ENCODE results near the gene LIMS2.

LIMS2 gene

DNA sequence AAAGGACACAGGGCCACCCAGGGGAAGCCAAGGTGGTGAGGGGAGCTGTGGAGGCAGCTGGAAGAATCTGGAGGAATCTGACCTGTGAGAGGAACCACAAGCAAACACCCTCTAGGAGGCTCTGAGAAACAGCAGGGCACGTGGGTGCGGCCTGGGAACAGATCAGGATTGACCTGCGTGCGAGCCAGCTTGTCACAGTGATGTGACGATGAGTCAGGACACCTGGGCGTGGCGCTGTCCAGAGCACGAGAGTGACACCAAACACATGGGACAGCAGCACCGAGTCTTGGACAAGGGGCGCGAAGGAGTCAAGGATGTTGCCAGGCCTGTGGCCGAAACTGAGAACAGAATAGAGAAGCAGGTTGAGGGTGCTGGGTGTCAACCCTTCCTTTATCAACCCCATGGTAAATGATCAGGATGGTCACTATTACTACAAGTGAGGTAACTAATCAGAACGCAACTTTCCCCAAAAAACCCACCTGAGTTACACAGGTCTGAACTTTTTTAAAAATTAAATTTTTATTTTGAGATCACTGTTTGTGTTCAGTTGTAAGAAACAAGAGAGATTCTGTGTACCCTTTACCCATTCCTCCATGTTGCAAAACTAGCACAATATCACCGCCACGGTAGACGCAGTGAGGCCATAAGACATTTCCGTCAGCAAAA is 25.3 kb upstream of the LIMS2 start:
- peaks cover 7% of the 10 kb centered on the region for H3K27me3 ChIP-seq (ENCODE audit: insufficient read depth, insufficient read length)

GRCh38 chr2:127698553-127699355 is 23.4 kb upstream of the LIMS2 start:
- Histone ChIP-seq H3K4me1 (ENCODE audit: insufficient read depth, insufficient read length) (peaks cover 4% of the 10 kb centered on the region), H3K4me3 (ENCODE audit: insufficient read length, low read depth) (no peak overlapping the region), H3K9ac (ENCODE audit: insufficient read length, low read depth) (no peak overlapping the region), H3K9me3 (ENCODE audit: insufficient read depth, low read length) (no peaks in the 10 kb centered on the region), H3K36me3 (ENCODE audit: insufficient read depth, insufficient read length, low read length) (peaks cover 10% of the 10 kb centered on the region), H3K27me3 (ENCODE audit: insufficient read depth, insufficient read length) (peaks cover 9% of the 10 kb centered on the region)
- DNase-seq (ENCODE audit: low read depth, low spot score), result no peak
- no peak for TF ChIP-seq SUZ12 (IDR thresholded peaks at IDR 0.05; ENCODE audit: extremely low read depth, insufficient read depth, insufficient read length)
- no peak for TF ChIP-seq ZNF274 (IDR thresholded peaks at IDR 0.05; ENCODE audit: low read depth, low read length)
- no peak for TF ChIP-seq YY1 (IDR thresholded peaks at IDR 0.05; ENCODE audit: insufficient read depth, insufficient read length)

More for the DNA sequence above, 25.3 kb upstream of the LIMS2 start:
- TF ChIP-seq YY1 (IDR thresholded peaks at IDR 0.05; ENCODE audit: insufficient read depth, insufficient read length) (no peak), ZNF274 (IDR thresholded peaks at IDR 0.05; ENCODE audit: low read depth, low read length) (no peak), SUZ12 (IDR thresholded peaks at IDR 0.05; ENCODE audit: extremely low read depth, insufficient read depth, insufficient read length) (no peak)
- peak overlapping the region; percentile 94 for H3K9ac ChIP-seq (ENCODE audit: insufficient read length, low read depth)
- no peaks in the 10 kb centered on the region for H3K9me3 ChIP-seq (ENCODE audit: insufficient read depth, low read length)
- H3K36me3 ChIP-seq (ENCODE audit: insufficient read depth, insufficient read length, low read length), result peaks cover 29% of the 10 kb centered on the region
- H3K4me1 ChIP-seq (ENCODE audit: insufficient read depth, insufficient read length), result peaks cover 4% of the 10 kb centered on the region
- peak; percentile 67 for DNase-seq (ENCODE audit: low read depth, low spot score)
- peak overlapping the region; percentile 82 for H3K4me3 ChIP-seq (ENCODE audit: insufficient read length, low read depth)

GRCh38 chr2:127697482-127698180 is 22.3 kb upstream of the LIMS2 start:
- peaks cover under 1% of the 10 kb centered on the region for H3K36me3 ChIP-seq (ENCODE audit: insufficient read depth, insufficient read length, low read length)
- no peak for DNase-seq (ENCODE audit: low read depth, low spot score)
- H3K9me3 ChIP-seq (ENCODE audit: insufficient read depth, low read length), result no peaks in the 10 kb centered on the region
- peaks cover 9% of the 10 kb centered on the region for H3K27me3 ChIP-seq (ENCODE audit: insufficient read depth, insufficient read length)
- no peaks in the 10 kb centered on the region for H3K4me1 ChIP-seq (ENCODE audit: insufficient read depth, insufficient read length)
- no peak overlapping the region for H3K9ac ChIP-seq (ENCODE audit: insufficient read length, low read depth)
- no peak overlapping the region for H3K4me3 ChIP-seq (ENCODE audit: insufficient read length, low read depth)
- TF ChIP-seq ZNF274 (IDR thresholded peaks at IDR 0.05; ENCODE audit: low read depth, low read length), result no peak
- TF ChIP-seq SUZ12 (IDR thresholded peaks at IDR 0.05; ENCODE audit: extremely low read depth, insufficient read depth, insufficient read length), result no peak
- TF ChIP-seq YY1 (IDR thresholded peaks at IDR 0.05; ENCODE audit: insufficient read depth, insufficient read length), result no peak

DNA sequence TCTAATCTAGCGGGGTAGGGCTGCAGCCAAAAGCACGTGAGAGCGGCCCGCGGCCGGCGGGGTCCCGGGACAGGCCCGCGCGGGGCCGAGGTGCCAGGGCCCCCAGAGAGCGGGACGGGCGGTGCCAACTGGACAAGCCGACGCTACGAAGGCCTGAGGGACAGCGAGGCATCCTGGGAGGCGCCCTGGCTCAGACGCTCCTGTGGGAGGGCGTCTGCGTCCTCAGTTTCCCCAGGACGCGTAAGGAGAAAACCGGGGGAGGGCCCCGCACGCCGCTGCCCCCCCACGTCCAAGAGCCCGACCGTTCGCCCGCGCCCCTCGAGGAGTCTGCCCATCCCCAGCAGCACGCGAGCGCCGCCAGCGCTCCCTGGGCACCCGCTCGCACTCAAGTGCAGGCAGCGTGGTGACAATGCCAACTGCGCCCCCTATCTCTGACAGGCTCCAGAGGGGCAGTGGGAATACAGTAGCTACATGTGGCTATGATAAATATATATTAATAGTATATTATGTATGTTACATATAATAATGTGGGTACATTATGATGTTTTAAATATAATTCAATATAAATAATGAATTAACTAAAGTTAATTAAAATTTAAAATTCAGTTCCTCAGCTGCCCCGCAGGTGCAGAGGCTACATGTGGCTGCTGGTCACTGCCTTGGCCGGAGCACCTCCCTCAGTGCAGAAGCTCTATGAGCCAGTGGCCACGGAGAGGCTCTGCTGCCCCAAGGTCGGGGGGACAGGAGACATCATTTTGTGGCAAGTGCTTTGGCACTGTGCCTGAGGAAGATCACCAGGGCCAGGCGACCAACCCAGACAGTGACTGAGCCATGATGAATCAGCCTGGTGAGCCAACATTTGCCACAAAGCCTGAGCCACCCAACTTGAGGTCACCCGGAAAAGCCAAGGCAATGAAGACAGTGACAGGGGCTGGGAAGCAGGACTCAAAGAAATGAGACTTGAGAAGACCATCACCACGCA is 20.5 kb upstream of the LIMS2 start:
- Histone ChIP-seq H3K9me3 (ENCODE audit: insufficient read depth, low read length) (peaks cover 14% of the 10 kb centered on the region), H3K4me3 (ENCODE audit: insufficient read length, low read depth) (no peak overlapping the region), H3K9ac (ENCODE audit: insufficient read length, low read depth) (no peak overlapping the region), H3K27me3 (ENCODE audit: insufficient read depth, insufficient read length) (peaks cover 9% of the 10 kb centered on the region), H3K36me3 (ENCODE audit: insufficient read depth, insufficient read length, low read length) (no peaks in the 10 kb centered on the region), H3K4me1 (ENCODE audit: insufficient read depth, insufficient read length) (no peaks in the 10 kb centered on the region)
- no peak for TF ChIP-seq ZNF274 (IDR thresholded peaks at IDR 0.05; ENCODE audit: low read depth, low read length)
- TF ChIP-seq YY1 (IDR thresholded peaks at IDR 0.05; ENCODE audit: insufficient read depth, insufficient read length), result no peak
- no peak for TF ChIP-seq SUZ12 (IDR thresholded peaks at IDR 0.05; ENCODE audit: extremely low read depth, insufficient read depth, insufficient read length)
- DNase-seq (ENCODE audit: low read depth, low spot score), result no peak

DNA sequence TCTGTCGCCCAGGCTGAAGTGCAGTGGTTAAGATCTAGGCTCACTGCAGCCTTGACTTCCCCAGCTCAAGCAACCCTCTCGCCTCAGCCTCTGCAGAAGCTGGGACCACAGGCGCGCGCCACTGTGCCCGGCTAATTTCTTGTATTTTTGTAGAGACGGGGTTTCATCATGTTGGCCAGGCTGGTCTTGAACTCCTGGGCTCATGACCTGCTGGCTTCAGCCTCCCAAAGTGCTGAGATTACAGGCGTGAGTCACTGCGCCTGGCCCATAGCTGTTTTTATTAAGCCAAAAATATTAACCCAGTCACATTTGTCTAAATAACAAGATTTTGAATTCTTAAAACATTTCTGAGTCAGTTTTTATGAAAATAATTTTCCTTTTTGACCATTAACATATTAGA is 19.7 kb upstream of the LIMS2 start:
- Histone ChIP-seq H3K9ac (ENCODE audit: insufficient read length, low read depth) (no peak overlapping the region), H3K36me3 (ENCODE audit: insufficient read depth, insufficient read length, low read length) (no peaks in the 10 kb centered on the region), H3K4me3 (ENCODE audit: insufficient read length, low read depth) (no peak overlapping the region), H3K27me3 (ENCODE audit: insufficient read depth, insufficient read length) (peaks cover 9% of the 10 kb centered on the region), H3K4me1 (ENCODE audit: insufficient read depth, insufficient read length) (no peaks in the 10 kb centered on the region), H3K9me3 (ENCODE audit: insufficient read depth, low read length) (peaks cover 22% of the 10 kb centered on the region)
- no peak for DNase-seq (ENCODE audit: low read depth, low spot score)
- TF ChIP-seq YY1 (IDR thresholded peaks at IDR 0.05; ENCODE audit: insufficient read depth, insufficient read length) (no peak), SUZ12 (IDR thresholded peaks at IDR 0.05; ENCODE audit: extremely low read depth, insufficient read depth, insufficient read length) (no peak), ZNF274 (IDR thresholded peaks at IDR 0.05; ENCODE audit: low read depth, low read length) (no peak)

DNA sequence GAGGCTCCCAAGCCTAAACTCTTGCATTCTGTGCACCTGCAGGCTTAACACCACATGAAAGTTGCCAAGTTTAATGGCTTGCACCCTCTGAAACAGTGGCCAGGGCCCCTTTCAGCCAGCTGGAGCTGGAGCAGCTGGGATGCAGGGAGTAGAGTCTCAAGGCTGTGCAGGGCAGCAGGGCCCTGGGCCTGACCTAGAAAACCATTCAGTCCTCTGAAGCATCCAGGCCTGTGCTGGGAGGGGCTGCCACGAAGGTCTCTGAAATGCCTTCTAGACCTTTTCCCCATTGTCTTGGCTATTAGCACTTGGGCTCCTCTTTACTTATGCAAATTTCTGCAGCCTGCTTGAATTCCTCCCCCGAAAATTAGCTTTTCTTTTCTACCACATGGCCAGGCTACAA is 15.4 kb upstream of the LIMS2 start:
- peaks cover 45% of the 10 kb centered on the region for H3K9me3 ChIP-seq (ENCODE audit: insufficient read depth, low read length)
- peaks cover 2% of the 10 kb centered on the region for H3K27me3 ChIP-seq (ENCODE audit: insufficient read depth, insufficient read length)
- no peaks in the 10 kb centered on the region for H3K4me1 ChIP-seq (ENCODE audit: insufficient read depth, insufficient read length)
- no peak for TF ChIP-seq ZNF274 (IDR thresholded peaks at IDR 0.05; ENCODE audit: low read depth, low read length)
- no peak for TF ChIP-seq SUZ12 (IDR thresholded peaks at IDR 0.05; ENCODE audit: extremely low read depth, insufficient read depth, insufficient read length)
- no peak for TF ChIP-seq YY1 (IDR thresholded peaks at IDR 0.05; ENCODE audit: insufficient read depth, insufficient read length)
- no peaks in the 10 kb centered on the region for H3K36me3 ChIP-seq (ENCODE audit: insufficient read depth, insufficient read length, low read length)
- no peak overlapping the region for H3K4me3 ChIP-seq (ENCODE audit: insufficient read length, low read depth)
- DNase-seq (ENCODE audit: low read depth, low spot score), result peak; percentile 42
- no peak overlapping the region for H3K9ac ChIP-seq (ENCODE audit: insufficient read length, low read depth)

Data from NT2/D1 (cell line).